K562 (cell line): ENCODE results near the gene SYNE2. TPM values are rescaled to one million over a fixed set of nuclear protein-coding genes. Genes with fewer than 3 reads are reported as not detected.

Experiments
- ATAC-seq: fragments of 200-7000 bp; cut with Tn5 transposase; 3 replicates; pipeline ENCODE4 v1.9.1; 2020; ENCODE audit warnings: moderate library complexity
- BruUV-seq: library from RNA; stranded (reverse); fragments of 400-500 nt; replicated peaks from 2 replicates; lab custom pipeline; 2021; lab: Mats Ljungman, UMichigan
- CTCF ChIA-PET: fragments of 300-600 bp; formaldehyde crosslinking; extraction: SDS; loops from one replicate; lab custom pipeline; 2021; ENCODE audit warnings: low intra/inter-chr PET ratio; lab: Yijun Ruan, JAX
- POLR2A ChIA-PET: fragments of 300-600, 350-650 bp; sonication (Branson Sonifier 250); formaldehyde crosslinking; extraction: SDS; loops from one replicate; lab custom pipeline; 2021; ENCODE audit warnings: antibody characterized with exemption, inconsistent platforms; lab: Yijun Ruan, JAX
- DNase-seq, 4 experiments: peaks; one replicate each; pipeline versions ENCODE4 v3.0.0 to v3.0.0-alpha.2; 2011 to 2018; ENCODE audit warnings: low spot score in 3 of 4, mixed read lengths in 3 of 4; ENCODE audit errors: extremely low read depth in 1 of 4
- FAIRE-seq: peaks from 2 replicates; lab custom pipeline; 2011; peaks lifted over from hg19 to GRCh38; lab: Jason Lieb, UNC
- H2AFZ ChIP-seq: 2 replicates; pipeline ENCODE4 v1.6.0; 2011; ENCODE audit warnings: low read depth, low read length, control low read depth, inconsistent platforms
- H3K27ac ChIP-seq: fragments of 200-600 bp; 3 replicates; pipeline ENCODE4 v1.8.0; 2011; ENCODE audit warnings: low read depth, mild to moderate bottlenecking, control low read depth, inconsistent platforms, low read length, moderate library complexity, mixed read lengths; ENCODE audit errors: extremely low read depth
- H3K27me3 ChIP-seq, 2 experiments: fragments of 300-600 bp in 1 of 2; 2 replicates in 1 of 2; 3 replicates in 1 of 2; pipeline versions ENCODE4 v1.6.0 to v1.8.0; 2011; ENCODE audit warnings: inconsistent platforms in 2 of 2, low read length in 2 of 2, mild to moderate bottlenecking in 1 of 2, mixed read lengths in 1 of 2, moderate library complexity in 1 of 2; ENCODE audit not compliant: control insufficient read depth in 2 of 2, insufficient read depth in 2 of 2
- H3K36me3 ChIP-seq: fragments of 300-600 bp; 3 replicates; pipeline ENCODE4 v1.8.0; 2011; ENCODE audit warnings: mild to moderate bottlenecking, low read length, inconsistent platforms; ENCODE audit not compliant: control insufficient read depth, insufficient read depth
- H3K4me1 ChIP-seq, 2 experiments: fragments of 200-600 bp in 1 of 2; replicated peaks in 1 of 2; 2 replicates in 1 of 2; 3 replicates in 1 of 2; pipeline versions ENCODE4 v1.5.1 to v1.8.0; 2011; ENCODE audit warnings: inconsistent platforms in 2 of 2, low read length in 2 of 2, mild to moderate bottlenecking in 1 of 2, mixed read lengths in 1 of 2, moderate library complexity in 1 of 2; ENCODE audit not compliant: control insufficient read depth in 2 of 2, insufficient read depth in 2 of 2
- H3K4me2 ChIP-seq: 2 replicates; pipeline ENCODE4 v1.6.1; 2011; ENCODE audit warnings: low read length, control low read depth, inconsistent platforms, mixed read lengths; ENCODE audit not compliant: insufficient read depth
- H3K4me3 ChIP-seq: fragments of 200-600 bp; sonication (generic), shearing (Covaris generic); 2 replicates; pipeline ENCODE4 v1.5.1; 2016; ENCODE audit warnings: control low read depth, inconsistent platforms
- H3K79me2 ChIP-seq: fragments of 200-600 bp; 3 replicates; pipeline ENCODE4 v1.8.0; 2011; ENCODE audit warnings: low read length, inconsistent platforms; ENCODE audit not compliant: control insufficient read depth, insufficient read depth
- H3K9ac ChIP-seq, 2 experiments: 2 replicates each; pipeline versions ENCODE4 v1.6.0 to v1.6.1; 2011; ENCODE audit warnings: low read depth in 2 of 2, low read length in 2 of 2, control low read depth in 1 of 2, inconsistent platforms in 1 of 2, mild to moderate bottlenecking in 1 of 2, mixed read lengths in 1 of 2; ENCODE audit not compliant: insufficient read depth in 1 of 2
- H3K9me1 ChIP-seq: one replicate; pipeline ENCODE4 v1.6.0; 2011; ENCODE audit warnings: inconsistent platforms, mild to moderate bottlenecking, low read length, moderate library complexity; ENCODE audit not compliant: control insufficient read depth, insufficient read depth
- H3K9me3 ChIP-seq: replicated peaks from 2 replicates; pipeline ENCODE4 v1.5.1; 2011; ENCODE audit warnings: low read depth, low read length, inconsistent platforms; ENCODE audit not compliant: control insufficient read depth, insufficient read depth
- H4K20me1 ChIP-seq: replicated peaks from 2 replicates; pipeline ENCODE4 v1.6.1; 2011; ENCODE audit warnings: low read length, inconsistent platforms, mixed read lengths; ENCODE audit not compliant: control insufficient read depth, insufficient read depth
- CBX2 ChIP-seq: fragments of 200-600 bp; sonication (generic); IDR thresholded peaks from one replicate; pipeline ENCODE4 v1.6.1; 2012; ENCODE audit warnings: mild to moderate bottlenecking, low read length, inconsistent platforms; ENCODE audit not compliant: insufficient read depth, poor library complexity, severe bottlenecking
- CEBPB ChIP-seq: fragments of 450-650 bp; IDR thresholded peaks from 2 replicates; pipeline ENCODE4 v1.6.1; 2016; ENCODE audit warnings: missing genetic modification characterization, missing compliant biosample characterization
- DNMT1 ChIP-seq: fragments of 450-650 bp; IDR thresholded peaks from 2 replicates; pipeline ENCODE4 v1.6.1; 2016; ENCODE audit warnings: antibody characterized with exemption, mild to moderate bottlenecking
- FOXA1 ChIP-seq: fragments of 450-650 bp; IDR thresholded peaks from 2 replicates; pipeline ENCODE4 v1.6.1; 2016; ENCODE audit warnings: mild to moderate bottlenecking, borderline replicate concordance
- MIER1 ChIP-seq: fragments of 450-650 bp; IDR thresholded peaks from 2 replicates; pipeline ENCODE4 v1.6.1; 2016; ENCODE audit warnings: antibody characterized with exemption, mild to moderate bottlenecking, low read depth
- SP1 ChIP-seq: sonication (generic); formaldehyde crosslinking; IDR thresholded peaks from 2 replicates; pipeline ENCODE4 v1.8.1; 2022; ENCODE audit warnings: mild to moderate bottlenecking, missing genetic modification reagents
- SRSF9 ChIP-seq: fragments of 200-400 bp; formaldehyde crosslinking; IDR thresholded peaks from 2 replicates; pipeline ENCODE4 v1.6.1; 2017; ENCODE audit warnings: low read depth, low read length, borderline replicate concordance
- ZBTB2 ChIP-seq: fragments of 450-650 bp; IDR thresholded peaks from 2 replicates; pipeline ENCODE4 v1.6.1; 2016; ENCODE audit warnings: antibody characterized with exemption
- ZBTB43 ChIP-seq: sonication (generic); formaldehyde crosslinking; IDR thresholded peaks from 2 replicates; pipeline ENCODE4 v1.8.0; 2023; ENCODE audit warnings: mild to moderate bottlenecking, missing genetic modification reagents
- ZNF766 ChIP-seq: fragments of 200-800 bp; sonication (Bioruptor generic); conservative IDR thresholded peaks from 2 replicates; pipeline ENCODE4 v1.6.1; 2016; ENCODE audit warnings: missing genetic modification characterization, missing compliant biosample characterization
- WGBS: fragments of 100-300 bp; shearing (Covaris generic); methylation state at CpG from one replicate; pipeline ENCODE4 v1.1.6; 2016; ENCODE audit warnings: low coverage, mixed read lengths; ENCODE audit not compliant: insufficient coverage; ENCODE audit errors: missing lambda C conversion rate; 5-methylcytosine and 5-hydroxymethylcytosine counted together
- in situ Hi-C: fragments of 300-500 bp; cut with MboI; formaldehyde crosslinking; loops from 4 replicates; pipeline ENCODE4 v1.15.0; 2018; ENCODE audit warnings: inconsistent platforms, mixed read lengths
- intact Hi-C: fragments of 100-400 bp; cut with micrococcal nuclease; formaldehyde crosslinking; loops from 2 replicates; pipeline ENCODE4 v1.14.2; 2022
- polyA plus RNA-seq, 8 experiments: library from polyadenylated mRNA; depleted of rRNA in 4 of 8; stranded (reverse) in 5 of 8; unstranded in 3 of 8; fragments of >200 nt; fragmentation: Nextera tagmentation in 2 of 8; fragmentation: Illumina TruSeq in 1 of 8; extraction: Ambion mirVana in 2 of 8; extraction: Trizol in 1 of 8; gene quantifications; 2 replicates each; pipeline versions ENCODE4 v1.2.1 to v1.2.3, GENCODE V29; 2011 to 2014; ENCODE audit warnings: inconsistent platforms in 1 of 8, missing spikeins in 1 of 8
- total RNA-seq, 7 experiments: library from RNA; depleted of rRNA in 6 of 7; stranded (reverse); fragments of >200 nt in 6 of 7; fragmentation: Illumina TruSeq in 2 of 7; extraction: Trizol in 2 of 7; gene quantifications; 2 replicates each; pipeline versions ENCODE4 v1.2.1 to v1.2.3, GENCODE V29; 2011 to 2021; ENCODE audit warnings: low replicate concordance in 1 of 7

Gene SYNE2
- total and polyA plus RNA-seq, 9 of the 15 experiments (the other 6 are each of a cell fraction or from before 2014, with no cell fraction given) = 0.06 to 0.53 (median 0.11) TPM

- CTCF ChIA-PET = no interaction called here
These were observed 380.9 kb downstream of the SYNE2 start for GRCh38 chr14:64233531-64234190.

More at GRCh38 chr14:64233531-64234190, 380.9 kb downstream of the SYNE2 start:
- H2AFZ ChIP-seq = no peak overlapping the region
- intact Hi-C loops = no loop called here
- no peaks in the 10 kb centered on the region; a peak in 1 of 5 replicates for H3K27me3 ChIP-seq
- no peak overlapping the region for H3K4me2 ChIP-seq
- ATAC-seq = no peak
- no peaks in the 10 kb centered on the region for H3K9me3 ChIP-seq
- no peaks in the 10 kb centered on the region for H3K4me1 ChIP-seq
- BruUV-seq = no TSS peak
- H3K9me1 ChIP-seq = no peaks in the 10 kb centered on the region
- no peak for DNase-seq
- TF ChIP-seq ZNF766 = no peak
- TF ChIP-seq SP1 (CRISPR knock-in tag) = no peak
- no peak for TF ChIP-seq SRSF9
- no peak for TF ChIP-seq ZBTB2
- TF ChIP-seq FOXA1 = no peak
- TF ChIP-seq CEBPB (tag) = no peak
- no peak for TF ChIP-seq DNMT1
- TF ChIP-seq ZBTB43 (CRISPR knock-in tag) = no peak
- TF ChIP-seq CBX2 = no peak
- no peak for TF ChIP-seq MIER1
- H4K20me1 ChIP-seq = no peaks in the 10 kb centered on the region
- POLR2A ChIA-PET = interaction anchor here (1.2 kb wide), 1 partner anchor 9 kb away, joined by 3 read pairs; no protein-coding TSS in a partner anchor
- no peak overlapping the region for H3K4me3 ChIP-seq
- H3K36me3 ChIP-seq = no peaks in the 10 kb centered on the region
- H3K79me2 ChIP-seq = no peaks in the 10 kb centered on the region
- no peak overlapping the region for H3K27ac ChIP-seq
- FAIRE-seq = no peak
- WGBS = 56% methylated on average over 4 of the region's 4 CpGs
- in situ Hi-C loops = no loop called here
- no peak overlapping the region for H3K9ac ChIP-seq
